HUES48 (cell line): ENCODE data around the gene THAP3.

ENCODE experiments used
- H3K27ac ChIP-seq: one replicate; pipeline ENCODE4 v1.7.0; 2013; ENCODE audit warnings: low read depth, low read length, inconsistent platforms
- H3K27me3 ChIP-seq: 2 replicates; pipeline ENCODE4 v1.6.1; 2013; ENCODE audit warnings: mild to moderate bottlenecking, low read length; ENCODE audit not compliant: control insufficient read depth, insufficient read depth
- H3K36me3 ChIP-seq: 2 replicates; pipeline ENCODE4 v1.6.1; 2013; ENCODE audit warnings: low read length; ENCODE audit not compliant: control insufficient read depth, insufficient read depth
- H3K4me1 ChIP-seq: 2 replicates; pipeline ENCODE4 v1.6.1; 2013; ENCODE audit warnings: mild to moderate bottlenecking, low read length; ENCODE audit not compliant: control insufficient read depth, insufficient read depth
- H3K4me3 ChIP-seq: 2 replicates; pipeline ENCODE4 v1.5.1; 2013; ENCODE audit warnings: mild to moderate bottlenecking, low read depth, low read length
- H3K9ac ChIP-seq: 2 replicates; pipeline ENCODE4 v1.6.1; 2013; ENCODE audit warnings: mild to moderate bottlenecking, low read depth, low read length, moderate library complexity
- H3K9me3 ChIP-seq: 2 replicates; pipeline ENCODE4 v1.6.1; 2013; ENCODE audit warnings: low read length; ENCODE audit not compliant: control insufficient read depth, insufficient read depth

THAP3 gene

GRCh38 chr1:6584126-6585080 is 40.3 kb upstream of the THAP3 start:
- no peak overlapping the region for H3K9ac ChIP-seq
- H3K4me1 ChIP-seq = peaks cover 1% of the 10 kb centered on the region; the same call in 1 of the 2 replicates
- no peaks in the 10 kb centered on the region for H3K27me3 ChIP-seq
- H3K9me3 ChIP-seq = no peaks in the 10 kb centered on the region
- H3K4me3 ChIP-seq = no peak overlapping the region
- peaks cover 34% of the 10 kb centered on the region for H3K36me3 ChIP-seq
- no peak overlapping the region for H3K27ac ChIP-seq

- Histone ChIP-seq H3K4me1 (no peaks in the 10 kb centered on the region), H3K36me3 (peaks cover 42% of the 10 kb centered on the region), H3K9ac (no peak overlapping the region), H3K27me3 (no peaks in the 10 kb centered on the region), H3K27ac (no peak overlapping the region), H3K9me3 (no peaks in the 10 kb centered on the region), H3K4me3 (no peak overlapping the region)
These were observed 39.5 kb upstream of the THAP3 start for GRCh38 chr1:6585081-6585722.

GRCh38 chr1:6585841-6586240 is 38.8 kb upstream of the THAP3 start:
- no peaks in the 10 kb centered on the region for H3K27me3 ChIP-seq

DNA sequence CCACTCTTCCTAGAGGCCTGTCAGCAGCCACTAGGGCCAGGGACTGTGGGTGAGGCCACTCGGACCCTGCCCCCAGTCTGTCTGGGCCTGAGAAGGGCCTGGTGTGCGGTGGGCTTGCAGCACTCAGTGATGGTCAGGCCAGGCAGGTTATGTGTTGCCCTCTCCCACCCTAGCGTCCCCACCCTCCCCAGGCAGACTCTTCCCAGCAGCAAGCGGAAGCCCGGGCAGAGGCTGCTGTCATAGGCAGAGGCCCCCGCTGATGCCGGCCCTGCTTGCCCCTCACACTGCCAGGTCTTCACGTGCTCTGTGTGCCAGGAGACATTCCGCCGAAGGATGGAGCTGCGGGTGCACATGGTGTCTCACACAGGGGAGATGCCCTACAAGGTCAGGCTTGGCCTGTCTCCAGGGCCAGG is 38.3 kb upstream of the THAP3 start:
- Histone ChIP-seq H3K27ac (no peak overlapping the region), H3K36me3 (peaks cover 54% of the 10 kb centered on the region), H3K9me3 (no peaks in the 10 kb centered on the region), H3K4me1 (no peaks in the 10 kb centered on the region), H3K9ac (no peak overlapping the region), H3K4me3 (no peak overlapping the region), H3K27me3 (no peaks in the 10 kb centered on the region)

More at GRCh38 chr1:6585841-6586240, 38.8 kb upstream of the THAP3 start:
- Histone ChIP-seq H3K27ac (no peak overlapping the region), H3K9ac (no peak overlapping the region), H3K36me3 (peaks cover 49% of the 10 kb centered on the region), H3K4me3 (no peak overlapping the region), H3K9me3 (no peaks in the 10 kb centered on the region), H3K4me1 (no peaks in the 10 kb centered on the region)

- Histone ChIP-seq H3K9me3 (no peaks in the 10 kb centered on the region), H3K27ac (no peak overlapping the region), H3K4me1 (no peaks in the 10 kb centered on the region), H3K9ac (no peak overlapping the region), H3K36me3 (peaks cover 56% of the 10 kb centered on the region), H3K27me3 (no peaks in the 10 kb centered on the region), H3K4me3 (no peak overlapping the region)
These were observed 37.2 kb upstream of the THAP3 start for GRCh38 chr1:6587261-6588005.

DNA sequence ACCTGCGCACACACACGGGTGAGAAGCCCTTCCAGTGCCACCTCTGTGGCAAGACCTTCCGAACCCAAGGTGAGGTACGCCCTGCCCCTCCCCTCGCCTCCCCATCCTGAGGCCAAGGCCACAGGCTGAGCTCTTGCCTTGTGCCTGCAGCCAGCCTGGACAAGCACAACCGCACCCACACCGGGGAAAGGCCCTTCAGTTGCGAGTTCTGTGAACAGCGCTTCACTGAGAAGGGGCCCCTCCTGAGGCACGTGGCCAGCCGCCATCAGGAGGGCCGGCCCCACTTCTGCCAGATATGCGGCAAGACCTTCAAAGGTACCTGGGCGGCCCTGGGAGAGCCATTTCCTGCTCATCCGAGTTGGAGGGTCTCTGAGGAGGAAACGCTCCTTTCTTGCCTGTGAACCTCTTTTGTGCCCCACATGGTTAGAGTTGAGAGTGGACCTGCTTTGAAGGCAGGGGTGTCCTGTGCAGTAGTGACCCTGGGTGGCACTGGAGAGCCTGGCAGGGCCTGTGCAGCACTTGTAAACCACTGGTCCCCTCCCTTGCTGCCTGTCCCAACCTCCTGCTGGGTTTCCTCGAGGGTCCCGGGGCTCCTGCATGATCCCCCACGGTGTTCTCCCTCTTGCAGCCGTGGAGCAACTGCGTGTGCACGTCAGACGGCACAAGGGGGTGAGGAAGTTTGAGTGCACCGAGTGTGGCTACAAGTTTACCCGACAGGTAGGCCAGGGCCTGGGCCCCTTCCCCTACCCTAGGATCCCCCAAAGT is 36.4 kb upstream of the THAP3 start:
- Histone ChIP-seq H3K9me3 (no peaks in the 10 kb centered on the region), H3K27me3 (no peaks in the 10 kb centered on the region), H3K27ac (no peak overlapping the region), H3K9ac (no peak overlapping the region), H3K4me1 (no peaks in the 10 kb centered on the region), H3K4me3 (no peak overlapping the region), H3K36me3 (peaks cover 63% of the 10 kb centered on the region)

- no peak overlapping the region for H3K9ac ChIP-seq
- H3K4me1 ChIP-seq = no peaks in the 10 kb centered on the region
- peaks cover 70% of the 10 kb centered on the region for H3K36me3 ChIP-seq
- H3K27me3 ChIP-seq = no peaks in the 10 kb centered on the region
- H3K4me3 ChIP-seq = no peak overlapping the region
- H3K9me3 ChIP-seq = no peaks in the 10 kb centered on the region
- no peak overlapping the region for H3K27ac ChIP-seq
These were observed 35.7 kb upstream of the THAP3 start for GRCh38 chr1:6588893-6589520.

DNA sequence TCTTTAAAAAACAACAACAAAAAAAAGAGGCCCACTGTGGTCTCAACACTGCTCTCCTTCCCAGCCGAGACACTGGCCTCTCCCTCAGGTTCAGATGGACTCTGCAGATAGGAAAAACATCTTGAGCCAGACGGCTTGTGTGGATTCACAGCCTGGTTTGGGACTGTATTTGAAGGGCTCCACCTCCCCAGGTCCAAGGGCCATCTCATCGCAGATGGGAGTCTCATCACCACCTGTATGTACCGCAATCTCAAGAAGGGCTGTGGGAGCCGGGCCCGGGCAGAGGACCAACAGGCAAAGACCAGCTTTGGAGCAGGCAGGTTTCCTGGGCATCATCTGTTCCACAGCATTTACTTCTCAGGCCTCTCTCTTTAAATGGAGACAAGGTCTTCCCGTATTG is 34.6 kb upstream of the THAP3 start:
- no peaks in the 10 kb centered on the region for H3K27me3 ChIP-seq
- H3K36me3 ChIP-seq = peaks cover 81% of the 10 kb centered on the region
- no peak overlapping the region for H3K9ac ChIP-seq
- H3K4me3 ChIP-seq = no peak overlapping the region
- no peak overlapping the region for H3K27ac ChIP-seq
- no peaks in the 10 kb centered on the region for H3K4me1 ChIP-seq
- no peaks in the 10 kb centered on the region for H3K9me3 ChIP-seq

DNA sequence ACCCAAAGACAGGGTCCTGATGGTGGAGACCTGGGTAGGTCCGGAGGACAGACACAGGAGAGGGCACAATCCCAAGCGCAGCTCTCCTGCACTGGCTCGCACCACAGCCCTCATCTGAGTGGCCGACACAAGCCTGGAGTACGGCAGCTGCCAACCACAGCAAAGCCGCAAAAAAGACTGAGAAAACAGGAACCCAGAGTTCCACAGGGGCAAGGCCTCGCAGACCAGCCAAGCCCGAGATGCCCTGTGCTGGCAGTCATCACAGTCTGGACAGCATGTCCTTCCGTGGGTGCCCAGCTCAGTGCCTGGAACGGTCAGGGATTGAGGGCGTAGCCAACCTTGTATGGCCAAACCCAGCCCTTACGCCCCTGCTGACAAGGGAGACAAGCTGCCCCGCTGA is 33.4 kb upstream of the THAP3 start:
- no peak overlapping the region for H3K9ac ChIP-seq
- H3K36me3 ChIP-seq = peaks cover 93% of the 10 kb centered on the region
- H3K9me3 ChIP-seq = no peaks in the 10 kb centered on the region
- no peaks in the 10 kb centered on the region for H3K4me1 ChIP-seq
- H3K27me3 ChIP-seq = no peaks in the 10 kb centered on the region
- no peak overlapping the region for H3K27ac ChIP-seq
- no peak overlapping the region for H3K4me3 ChIP-seq

DNA sequence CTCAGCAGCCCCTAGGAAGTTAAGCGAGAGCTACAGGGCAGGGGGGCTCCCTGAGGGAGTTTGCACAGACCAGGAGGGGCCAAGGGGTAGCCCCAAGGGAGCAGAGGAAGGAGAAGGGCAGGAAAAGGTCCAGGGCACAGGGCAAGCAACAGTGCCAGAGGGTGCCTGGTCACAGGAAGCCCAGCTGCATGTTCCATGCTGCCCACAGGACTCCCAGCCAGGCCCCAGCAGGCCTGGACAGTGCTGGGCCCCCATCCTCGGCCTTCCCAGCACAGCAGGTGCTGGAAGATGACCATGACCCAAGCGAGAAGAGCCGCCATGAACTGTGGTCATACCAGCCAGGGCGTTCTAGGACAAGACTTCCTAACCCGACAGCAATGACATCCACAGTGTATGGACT is 33.0 kb upstream of the THAP3 start:
- Histone ChIP-seq H3K27ac (no peak overlapping the region), H3K4me1 (no peaks in the 10 kb centered on the region), H3K27me3 (no peaks in the 10 kb centered on the region), H3K9ac (no peak overlapping the region), H3K36me3 (peaks cover 97% of the 10 kb centered on the region), H3K9me3 (no peaks in the 10 kb centered on the region), H3K4me3 (no peak overlapping the region)
